Measurements from ENCODE around the gene SLX1A.
"Not testable (repeated sequence)": the region's sequence is repeated elsewhere in the genome, so short reads cannot be mapped to it uniquely, and the experiment has no call there.

Gene SLX1A

DNA sequence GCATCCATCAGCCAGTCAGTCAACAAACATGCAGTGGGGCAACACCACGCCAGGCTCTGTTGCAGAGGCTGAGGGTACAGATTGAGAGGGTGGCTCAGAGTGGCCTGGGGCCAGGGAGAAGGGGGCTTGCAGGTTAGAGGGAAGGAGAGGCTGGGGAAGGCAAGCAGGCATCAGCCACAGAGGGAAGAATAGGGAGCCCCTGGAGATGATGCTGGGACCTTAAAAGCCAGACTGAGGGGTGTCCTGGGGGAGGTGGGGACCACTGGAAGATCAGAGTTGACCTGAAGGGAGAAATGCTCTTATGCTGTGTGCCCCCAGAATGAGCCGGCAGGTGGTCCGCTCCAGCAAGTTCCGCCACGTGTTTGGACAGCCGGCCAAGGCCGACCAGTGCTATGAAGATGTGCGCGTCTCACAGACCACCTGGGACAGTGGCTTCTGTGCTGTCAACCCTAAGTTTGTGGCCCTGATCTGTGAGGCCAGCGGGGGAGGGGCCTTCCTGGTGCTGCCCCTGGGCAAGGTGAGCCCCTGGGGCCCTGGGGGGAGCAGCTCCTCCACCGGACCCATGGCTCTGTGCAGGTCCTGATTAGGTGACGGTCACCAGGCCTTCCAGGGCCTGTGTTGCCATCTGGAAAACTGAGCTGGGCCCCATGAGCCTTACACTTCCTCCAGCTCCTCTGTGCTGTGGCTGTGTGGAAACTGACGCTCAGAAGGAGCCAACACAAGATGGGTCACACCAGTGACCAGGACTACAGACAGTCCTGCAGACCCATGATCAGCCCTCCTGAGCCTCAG, 8.6 kb upstream of the SLX1A start:
- DNase-seq: no peak

- DNase-seq: no peak
Observed at GRCh38 chr16:30185683-30186421, 7.8 kb upstream of the SLX1A start.

- no peak for DNase-seq
Observed at GRCh38 chr16:30186444-30186781, 7.3 kb upstream of the SLX1A start.

DNA sequence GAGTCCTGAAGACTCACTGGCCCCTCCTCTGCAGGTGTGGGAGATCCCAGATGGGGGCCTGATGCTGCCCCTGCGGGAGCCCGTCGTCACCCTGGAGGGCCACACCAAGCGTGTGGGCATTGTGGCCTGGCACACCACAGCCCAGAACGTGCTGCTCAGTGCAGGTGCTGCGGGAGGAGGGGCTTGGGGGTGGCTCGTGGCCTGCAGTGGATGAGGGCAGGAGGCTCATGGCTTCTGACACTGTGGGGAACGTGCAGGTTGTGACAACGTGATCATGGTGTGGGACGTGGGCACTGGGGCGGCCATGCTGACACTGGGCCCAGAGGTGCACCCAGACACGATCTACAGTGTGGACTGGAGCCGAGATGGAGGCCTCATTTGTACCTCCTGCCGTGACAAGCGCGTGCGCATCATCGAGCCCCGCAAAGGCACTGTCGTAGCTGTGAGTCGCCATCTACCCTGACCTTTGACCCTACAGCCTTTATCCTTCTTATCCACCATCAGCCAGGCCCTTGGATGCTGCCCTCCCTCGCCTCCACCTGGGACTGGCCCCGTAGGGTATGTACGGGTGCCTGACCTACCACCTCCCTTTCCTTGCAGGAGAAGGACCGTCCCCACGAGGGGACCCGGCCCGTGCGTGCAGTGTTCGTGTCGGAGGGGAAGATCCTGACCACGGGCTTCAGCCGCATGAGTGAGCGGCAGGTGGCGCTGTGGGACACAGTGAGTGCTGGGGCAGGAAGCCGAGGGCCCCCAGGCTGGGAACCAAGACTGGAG, 6.7 kb upstream of the SLX1A start:
- no peak for DNase-seq

DNA sequence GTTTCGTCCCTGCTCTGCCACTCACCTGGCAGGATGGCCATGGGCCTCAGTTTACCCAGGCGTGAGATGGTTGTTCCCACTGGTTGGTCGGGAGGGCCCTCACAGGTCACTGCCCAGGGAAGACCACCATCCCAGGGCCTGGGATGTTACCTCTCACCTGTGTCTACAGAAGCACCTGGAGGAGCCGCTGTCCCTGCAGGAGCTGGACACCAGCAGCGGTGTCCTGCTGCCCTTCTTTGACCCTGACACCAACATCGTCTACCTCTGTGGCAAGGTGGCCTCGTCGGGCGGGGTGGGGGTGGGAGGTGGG, 6.2 kb upstream of the SLX1A start:
- no peak for DNase-seq

- no peak for DNase-seq
Observed at GRCh38 chr16:30187971-30188561, 5.6 kb upstream of the SLX1A start.

DNA sequence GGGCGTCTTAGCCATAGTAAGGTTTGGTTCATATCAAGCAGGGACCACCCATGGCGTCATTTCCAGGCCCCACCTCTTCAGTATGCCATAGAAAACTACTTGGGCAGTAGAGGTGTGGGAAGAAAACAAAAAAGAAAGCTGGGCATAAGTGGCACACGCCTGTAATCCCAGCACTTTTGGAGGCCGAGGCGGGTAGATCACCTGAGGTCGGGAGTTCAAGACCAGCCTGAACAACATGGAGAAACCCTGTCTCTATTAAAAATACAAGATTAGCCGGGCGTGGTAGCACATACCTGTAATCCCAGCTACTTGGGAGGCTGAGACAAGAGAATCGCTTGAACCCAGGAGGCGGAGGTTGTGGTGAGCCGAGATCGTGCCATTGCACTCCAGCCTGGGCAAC, 2.5 kb upstream of the SLX1A start:
- not testable (repeated sequence) for DNase-seq

- DNase-seq: not testable (repeated sequence)
Observed at GRCh38 chr16:30193098-30193497, 577 bp upstream of the SLX1A start.

GRCh38 chr16:30194172-30194925, 674 bp downstream of the SLX1A start:
- DNase-seq: not testable (repeated sequence)

DNA sequence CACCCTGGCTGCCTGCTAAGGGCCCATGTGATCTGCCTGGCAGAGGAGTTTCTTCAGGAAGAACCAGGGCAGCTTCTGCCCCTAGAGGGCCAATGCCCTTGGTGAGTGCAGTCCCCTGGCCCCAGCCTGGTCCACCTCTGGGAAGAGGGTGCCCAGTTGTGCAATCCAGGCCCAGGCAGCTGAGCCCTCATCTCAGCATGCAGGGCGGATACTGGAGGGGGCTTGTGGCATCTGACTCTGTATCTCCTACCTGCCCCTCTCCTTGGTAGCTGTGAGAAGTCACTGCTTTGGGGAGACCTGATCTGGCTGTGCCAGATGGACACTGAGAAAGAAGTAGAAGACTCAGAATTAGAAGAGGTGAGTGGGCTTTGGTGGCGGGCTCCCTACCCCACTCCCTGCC, 3.3 kb downstream of the SLX1A start:
- not testable (repeated sequence) for DNase-seq

GRCh38 chr16:30199049-30199448, 5.4 kb downstream of the SLX1A start, which contains the start of gene SULT1A3:
SULT1A3 (plus strand) TSS chr16:30199255; CDS start chr16:30200729, 1,474 bp downstream.
- not testable (repeated sequence) for DNase-seq

- DNase-seq: not testable (repeated sequence)
Observed at GRCh38 chr16:30199608-30200343, 6.1 kb downstream of the SLX1A start.

DNA sequence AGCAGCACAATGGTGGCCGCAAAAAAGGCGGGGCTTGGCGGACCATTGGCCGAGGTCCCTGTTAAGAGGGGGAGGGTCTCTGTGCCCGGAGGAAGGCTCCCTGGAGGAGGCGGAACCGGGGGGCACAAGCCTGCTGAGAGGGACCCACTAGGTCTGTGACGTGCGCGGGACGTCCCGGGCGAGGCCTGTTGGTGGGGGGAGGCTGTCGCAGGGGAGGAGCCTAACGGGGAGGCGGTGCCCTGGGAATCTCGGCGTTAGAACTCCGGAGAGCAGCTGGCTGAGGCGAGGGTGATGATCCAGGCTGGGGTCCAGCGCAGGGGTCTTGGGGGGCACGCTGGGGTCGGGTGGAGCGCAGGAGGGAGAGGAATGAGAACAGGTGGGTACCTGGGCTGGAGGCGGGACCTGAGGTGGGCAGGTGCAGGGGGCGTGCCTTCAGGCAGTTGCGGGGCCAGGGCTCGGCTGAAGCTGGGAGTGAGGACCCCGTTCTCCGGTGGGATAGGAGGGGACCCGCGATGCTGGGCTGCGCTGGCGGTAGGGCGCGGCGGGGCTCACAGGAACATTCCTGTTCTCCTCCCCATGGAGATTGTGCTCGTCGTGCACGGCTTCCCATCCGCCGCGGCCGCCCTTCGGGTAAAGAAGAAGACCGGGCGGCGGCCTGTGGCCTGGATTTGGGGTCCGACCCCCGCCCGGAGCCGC, 12.0 kb downstream of the SLX1A start:
- not testable (repeated sequence) for DNase-seq

- not testable (repeated sequence) for DNase-seq
Observed at GRCh38 chr16:30206252-30206651, 12.6 kb downstream of the SLX1A start.

GRCh38 chr16:30207063-30207704, 13.5 kb downstream of the SLX1A start:
- not testable (repeated sequence) for DNase-seq

DNA sequence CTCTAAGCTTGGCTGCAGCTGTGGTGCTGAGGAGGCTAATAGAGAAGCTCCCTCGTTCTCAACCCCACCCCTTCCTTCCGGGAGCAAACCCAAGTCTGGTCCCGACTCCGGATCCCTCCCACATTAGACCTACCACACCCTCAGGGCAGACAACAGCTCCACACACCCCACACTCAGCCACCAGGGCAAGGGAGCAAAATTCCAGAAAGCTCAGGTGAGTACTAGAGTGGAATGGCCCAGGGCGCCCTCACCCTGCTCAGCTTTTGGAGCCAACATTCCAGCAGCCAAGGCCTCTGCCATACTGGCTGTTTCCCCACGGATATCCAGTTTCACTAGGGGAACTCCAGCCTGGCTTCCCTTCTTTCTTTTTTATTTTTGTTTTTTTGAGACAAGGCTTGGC, 15.4 kb downstream of the SLX1A start:
- not testable (repeated sequence) for DNase-seq

DNA sequence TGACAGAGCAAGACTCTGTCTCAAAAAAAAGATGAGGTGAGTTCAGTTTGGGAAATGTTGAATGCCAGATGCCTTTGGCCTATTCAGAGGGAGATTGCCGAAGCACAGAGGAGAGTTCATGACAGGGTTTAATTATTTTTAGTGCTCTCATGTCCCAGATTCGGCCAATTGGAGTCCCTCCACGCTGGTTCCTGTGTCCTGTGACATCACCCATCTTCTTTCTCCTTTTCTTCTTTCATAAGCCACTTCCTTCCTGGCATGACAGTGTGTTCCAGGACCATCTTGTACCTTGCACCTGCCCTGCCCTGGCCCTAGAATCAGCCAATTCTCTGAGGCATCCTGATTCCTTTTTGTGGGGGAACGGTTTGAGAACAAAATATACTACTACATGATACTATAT, 17.7 kb downstream of the SLX1A start:
- DNase-seq: not testable (repeated sequence)

- not testable (repeated sequence) for DNase-seq
Observed at GRCh38 chr16:30217082-30217481, 23.4 kb downstream of the SLX1A start.

Measured in NCI-H2029 treated with DMSO at 0.1 percent for 48 hours (cell line).